HG02885 (cell line): ENCODE measurements around the gene RABEP1.

Experiments
- ATAC-seq: cut with Tn5 transposase; IDR thresholded peaks from one replicate; pipeline ENCODE4 v1.9.1; 2021; ENCODE audit warnings: mild to moderate bottlenecking; ENCODE audit not compliant: unreplicated experiment, poor library complexity

RABEP1 gene

GRCh38 chr17:5264893-5265292 is 17.2 kb upstream of the RABEP1 start:
- no peak for ATAC-seq

GRCh38 chr17:5269241-5269960 is 12.7 kb upstream of the RABEP1 start:
- no peak for ATAC-seq

- ATAC-seq, result no peak
Observed at GRCh38 chr17:5272322-5272721, 9.8 kb upstream of the RABEP1 start.

GRCh38 chr17:5282642-5283217 is 646 bp downstream of the RABEP1 start:
- no peak for ATAC-seq

GRCh38 chr17:5283571-5284315 is 1.7 kb downstream of the RABEP1 start:
- ATAC-seq, result no peak

GRCh38 chr17:5284681-5285080 is 2.6 kb downstream of the RABEP1 start:
- ATAC-seq, result no peak

- no peak for ATAC-seq
Observed at GRCh38 chr17:5286846-5287245, 4.8 kb downstream of the RABEP1 start.

GRCh38 chr17:5291683-5292350 is 9.7 kb downstream of the RABEP1 start:
- no peak for ATAC-seq

- ATAC-seq, result no peak
Observed at GRCh38 chr17:5297245-5297644, 15.2 kb downstream of the RABEP1 start.

- ATAC-seq, result no peak
Observed at GRCh38 chr17:5299383-5299782, 17.3 kb downstream of the RABEP1 start.

GRCh38 chr17:5304636-5305035 is 22.6 kb downstream of the RABEP1 start:
- no peak for ATAC-seq

GRCh38 chr17:5309851-5310250 is 27.8 kb downstream of the RABEP1 start:
- no peak for ATAC-seq

GRCh38 chr17:5325851-5326250 is 43.8 kb downstream of the RABEP1 start:
- ATAC-seq, result no peak

GRCh38 chr17:5329784-5330557 is 47.9 kb downstream of the RABEP1 start:
- no peak for ATAC-seq

GRCh38 chr17:5330981-5331380 is 48.9 kb downstream of the RABEP1 start:
- ATAC-seq, result no peak

- no peak for ATAC-seq
Observed at GRCh38 chr17:5331506-5331905, 49.4 kb downstream of the RABEP1 start.

- no peak for ATAC-seq
Observed at GRCh38 chr17:5344914-5345313, 62.8 kb downstream of the RABEP1 start.

- ATAC-seq, result no peak
Observed at GRCh38 chr17:5352681-5353289, 70.7 kb downstream of the RABEP1 start.

GRCh38 chr17:5354310-5354709 is 72.2 kb downstream of the RABEP1 start:
- no peak for ATAC-seq

GRCh38 chr17:5354886-5355415 is 72.9 kb downstream of the RABEP1 start:
- ATAC-seq, result no peak
